Caco-2 (cell line): Measurements from ENCODE around the gene ATF7IP. TPM values are rescaled to one million over a fixed set of nuclear protein-coding genes. Genes with fewer than 3 reads are reported as not detected.

Experiments used
- BruUV-seq: library from RNA; stranded (reverse); fragments of 400-500 nt; replicated peaks from 2 replicates; lab custom pipeline; 2021; lab: Mats Ljungman, UMichigan
- CTCF ChIA-PET: fragments of 300-600 bp; sonication (Branson Sonifier 250); formaldehyde crosslinking; loops from one replicate; lab custom pipeline; 2022; ENCODE audit warnings: antibody characterized with exemption; lab: Charles Lee
- POLR2A ChIA-PET: fragments of 300-600 bp; sonication (Branson Sonifier 250); formaldehyde crosslinking; loops from one replicate; lab custom pipeline; 2022; ENCODE audit warnings: antibody characterized with exemption; lab: Charles Lee
- DNase-seq, 2 experiments: peaks; one replicate each; pipeline versions ENCODE4 v3.0.0 to v3.0.0-alpha.2; 2020 to 2022
- H3K27me3 ChIP-seq: replicated peaks from 2 replicates; pipeline ENCODE4 v1.6.0; 2011; ENCODE audit warnings: low read length; ENCODE audit not compliant: control insufficient read depth, insufficient read depth
- H3K36me3 ChIP-seq: 2 replicates; pipeline ENCODE4 v1.5.1; 2011; ENCODE audit warnings: low read length; ENCODE audit not compliant: control insufficient read depth, insufficient read depth
- H3K4me1 ChIP-seq: fragments of 250-450 bp; sonication (Bioruptor Pico); 2 replicates; pipeline ENCODE4 v1.5.1; 2020; ENCODE audit warnings: mild to moderate bottlenecking
- H3K4me3 ChIP-seq: 2 replicates; pipeline ENCODE4 v1.5.1; 2011; ENCODE audit warnings: low read depth, mild to moderate bottlenecking, control low read depth, low read length
- H3K9me3 ChIP-seq: fragments of 250-450 bp; sonication (Bioruptor Pico); 2 replicates; pipeline ENCODE4 v1.5.1; 2020; ENCODE audit warnings: mild to moderate bottlenecking, moderate library complexity
- H3K27ac Mint-ChIP-seq: one replicate; pipeline ENCODE4 v1.8.0; 2022; ENCODE audit warnings: mixed read lengths; ENCODE audit not compliant: unreplicated experiment
- H3K27me3 Mint-ChIP-seq: one replicate; pipeline ENCODE4 v1.8.0; 2022; ENCODE audit warnings: mixed read lengths; ENCODE audit not compliant: insufficient read depth, unreplicated experiment
- H3K36me3 Mint-ChIP-seq: one replicate; pipeline ENCODE4 v1.8.0; 2022; ENCODE audit warnings: mild to moderate bottlenecking, mixed read lengths; ENCODE audit not compliant: insufficient read depth, unreplicated experiment
- H3K4me1 Mint-ChIP-seq: one replicate; pipeline ENCODE4 v1.8.0; 2022; ENCODE audit warnings: low read depth, mixed read lengths; ENCODE audit not compliant: unreplicated experiment
- H3K4me3 Mint-ChIP-seq: one replicate; pipeline ENCODE4 v1.8.0; 2022; ENCODE audit warnings: mild to moderate bottlenecking, moderate library complexity, mixed read lengths; ENCODE audit not compliant: unreplicated experiment
- H3K9me3 Mint-ChIP-seq: one replicate; pipeline ENCODE4 v1.8.0; 2022; ENCODE audit warnings: mixed read lengths; ENCODE audit not compliant: unreplicated experiment
- intact Hi-C: fragments of 100-400 bp; cut with micrococcal nuclease; formaldehyde crosslinking; loops from one replicate; pipeline ENCODE4 v1.10.0; 2022; ENCODE audit not compliant: unreplicated experiment
- total RNA-seq: library from RNA; stranded (reverse); gene quantifications from 2 replicates; pipeline ENCODE4 v1.2.3, GENCODE V29; 2022
- TF ChIP-seq, protein P1 (sequence below), 2 experiments: fragments of 200-600 bp in 1 of 2; IDR thresholded peaks; 1 replicate in 1 of 2; 2 replicates in 1 of 2; pipeline versions ENCODE4 v1.5.1 to v1.8.0; 2011 to 2022; ENCODE audit warnings: antibody characterized with exemption in 1 of 2, control low read depth in 1 of 2, inconsistent platforms in 1 of 2, low read depth in 1 of 2, low read length in 1 of 2, mild to moderate bottlenecking in 1 of 2, moderate library complexity in 1 of 2; ENCODE audit not compliant: insufficient read depth in 1 of 2, severe bottlenecking in 1 of 2, unreplicated experiment in 1 of 2

ATF7IP gene
- total RNA-seq, 1 experiment from 2014 or later: 107 TPM

DNA sequence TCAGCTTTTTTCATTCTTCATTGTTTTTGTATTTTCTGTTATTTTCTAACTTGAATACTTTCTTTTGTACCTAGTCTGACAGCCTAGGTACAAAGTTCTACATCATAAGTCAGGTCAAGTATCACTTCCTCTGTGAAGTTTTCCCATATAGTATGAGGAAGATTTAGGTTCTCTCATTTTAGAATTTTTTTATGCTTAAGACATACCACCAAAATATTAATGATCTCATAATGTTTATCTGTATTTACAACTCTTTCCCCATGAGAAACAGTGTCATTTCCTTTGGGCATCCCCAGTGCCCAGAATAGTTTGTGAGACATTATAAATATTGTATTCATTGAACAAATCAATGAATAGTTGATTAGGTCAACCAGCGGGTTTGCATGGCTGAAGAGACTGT is 3.1 kb upstream of the ATF7IP start:
- BruUV-seq: no TSS peak
- H3K9me3 ChIP-seq: peaks cover 6% of the 10 kb centered on the region; the same call in 1 of the 2 replicates
- CTCF ChIA-PET: no interaction called here
- H3K4me1 ChIP-seq: peaks cover 8% of the 10 kb centered on the region
- POLR2A ChIA-PET: no interaction called here
- no peak for DNase-seq
- Mint-ChIP-seq H3K4me3 (no peak overlapping the region), H3K36me3 (peaks cover 23% of the 10 kb centered on the region), H3K27ac (no peak overlapping the region), H3K4me1 (peaks cover 19% of the 10 kb centered on the region), H3K9me3 (peaks cover 15% of the 10 kb centered on the region), H3K27me3 (no peaks in the 10 kb centered on the region)
- no peaks in the 10 kb centered on the region for H3K27me3 ChIP-seq
- intact Hi-C loops: no loop called here
- H3K36me3 ChIP-seq: no peaks in the 10 kb centered on the region
- TF ChIP-seq, protein P1, sequence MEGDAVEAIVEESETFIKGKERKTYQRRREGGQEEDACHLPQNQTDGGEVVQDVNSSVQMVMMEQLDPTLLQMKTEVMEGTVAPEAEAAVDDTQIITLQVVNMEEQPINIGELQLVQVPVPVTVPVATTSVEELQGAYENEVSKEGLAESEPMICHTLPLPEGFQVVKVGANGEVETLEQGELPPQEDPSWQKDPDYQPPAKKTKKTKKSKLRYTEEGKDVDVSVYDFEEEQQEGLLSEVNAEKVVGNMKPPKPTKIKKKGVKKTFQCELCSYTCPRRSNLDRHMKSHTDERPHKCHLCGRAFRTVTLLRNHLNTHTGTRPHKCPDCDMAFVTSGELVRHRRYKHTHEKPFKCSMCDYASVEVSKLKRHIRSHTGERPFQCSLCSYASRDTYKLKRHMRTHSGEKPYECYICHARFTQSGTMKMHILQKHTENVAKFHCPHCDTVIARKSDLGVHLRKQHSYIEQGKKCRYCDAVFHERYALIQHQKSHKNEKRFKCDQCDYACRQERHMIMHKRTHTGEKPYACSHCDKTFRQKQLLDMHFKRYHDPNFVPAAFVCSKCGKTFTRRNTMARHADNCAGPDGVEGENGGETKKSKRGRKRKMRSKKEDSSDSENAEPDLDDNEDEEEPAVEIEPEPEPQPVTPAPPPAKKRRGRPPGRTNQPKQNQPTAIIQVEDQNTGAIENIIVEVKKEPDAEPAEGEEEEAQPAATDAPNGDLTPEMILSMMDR (IDR thresholded peaks at IDR 0.05; ENCODE audit: insufficient read depth in 1 of 2, low read depth in 1 of 2, low read length in 1 of 2, severe bottlenecking in 1 of 2, unreplicated experiment in 1 of 2): no peak
- H3K4me3 ChIP-seq: no peak overlapping the region

DNA sequence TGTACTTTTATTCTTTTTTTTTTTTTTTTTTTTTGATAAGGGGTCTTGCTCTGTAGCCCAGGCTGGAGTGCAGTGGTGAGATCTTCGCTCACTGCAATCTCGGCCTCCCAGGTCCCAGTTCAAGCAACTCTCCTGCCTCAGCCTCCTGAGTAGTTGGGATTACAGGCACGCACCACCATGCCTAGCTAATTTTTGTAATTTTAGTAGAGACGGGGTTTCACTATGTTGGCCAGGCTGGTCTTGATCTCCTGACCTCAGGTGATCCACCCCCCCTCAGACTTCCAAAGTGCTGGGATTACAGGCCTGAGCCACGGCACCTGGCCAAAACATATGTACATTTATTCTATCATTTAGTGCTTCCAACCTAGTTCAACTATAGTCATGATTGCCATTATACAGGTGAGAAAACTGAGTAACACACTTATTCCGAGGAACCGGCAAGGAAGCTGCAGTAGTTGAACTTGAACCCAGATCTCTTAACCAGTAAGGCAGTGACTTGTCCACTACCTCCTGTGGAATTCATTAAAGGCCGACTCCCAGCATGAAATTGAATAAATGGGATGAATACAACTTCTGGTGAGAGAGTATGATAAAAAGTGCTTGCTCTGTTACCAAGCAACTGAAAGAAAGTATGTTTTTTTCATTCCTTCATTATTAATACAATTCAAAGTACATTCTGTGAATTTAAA is 755 bp upstream of the ATF7IP start:
- Histone ChIP-seq H3K27me3 (no peaks in the 10 kb centered on the region), H3K9me3 (peaks cover 10% of the 10 kb centered on the region; the same call in 1 of the 2 replicates), H3K36me3 (no peaks in the 10 kb centered on the region), H3K4me3 (peak overlapping the region; percentile 76), H3K4me1 (peaks cover 11% of the 10 kb centered on the region)
- BruUV-seq: TSS peak; percentile 53
- H3K36me3 Mint-ChIP-seq: peaks cover 25% of the 10 kb centered on the region
- H3K27me3 Mint-ChIP-seq: no peaks in the 10 kb centered on the region
- H3K4me1 Mint-ChIP-seq: peaks cover 22% of the 10 kb centered on the region
- ChIA-PET POLR2A (interaction anchor here (0.5 to 1.9 kb wide), 14 partner anchors 10 to 179 kb away, joined by 3 to 50 read pairs (median 4); no protein-coding TSS in a partner anchor), CTCF (interaction anchor here (0.9 to 1.9 kb wide), 12 partner anchors 19 to 198 kb away, joined by 3 to 18 read pairs (median 4); no protein-coding TSS in a partner anchor)
- peak overlapping the region; percentile 69 for H3K27ac Mint-ChIP-seq
- TF ChIP-seq, protein P1 (IDR thresholded peaks at IDR 0.05; ENCODE audit: insufficient read depth in 1 of 2, low read depth in 1 of 2, low read length in 1 of 2, severe bottlenecking in 1 of 2, unreplicated experiment in 1 of 2): no peak
- H3K9me3 Mint-ChIP-seq: peaks cover 15% of the 10 kb centered on the region
- H3K4me3 Mint-ChIP-seq: peak overlapping the region; percentile 73
- intact Hi-C loops: loop anchor here (1.0 to 5.0 kb wide), 7 partner anchors 21 to 178 kb away; no protein-coding TSS in a partner anchor
- no peak for DNase-seq

DNA sequence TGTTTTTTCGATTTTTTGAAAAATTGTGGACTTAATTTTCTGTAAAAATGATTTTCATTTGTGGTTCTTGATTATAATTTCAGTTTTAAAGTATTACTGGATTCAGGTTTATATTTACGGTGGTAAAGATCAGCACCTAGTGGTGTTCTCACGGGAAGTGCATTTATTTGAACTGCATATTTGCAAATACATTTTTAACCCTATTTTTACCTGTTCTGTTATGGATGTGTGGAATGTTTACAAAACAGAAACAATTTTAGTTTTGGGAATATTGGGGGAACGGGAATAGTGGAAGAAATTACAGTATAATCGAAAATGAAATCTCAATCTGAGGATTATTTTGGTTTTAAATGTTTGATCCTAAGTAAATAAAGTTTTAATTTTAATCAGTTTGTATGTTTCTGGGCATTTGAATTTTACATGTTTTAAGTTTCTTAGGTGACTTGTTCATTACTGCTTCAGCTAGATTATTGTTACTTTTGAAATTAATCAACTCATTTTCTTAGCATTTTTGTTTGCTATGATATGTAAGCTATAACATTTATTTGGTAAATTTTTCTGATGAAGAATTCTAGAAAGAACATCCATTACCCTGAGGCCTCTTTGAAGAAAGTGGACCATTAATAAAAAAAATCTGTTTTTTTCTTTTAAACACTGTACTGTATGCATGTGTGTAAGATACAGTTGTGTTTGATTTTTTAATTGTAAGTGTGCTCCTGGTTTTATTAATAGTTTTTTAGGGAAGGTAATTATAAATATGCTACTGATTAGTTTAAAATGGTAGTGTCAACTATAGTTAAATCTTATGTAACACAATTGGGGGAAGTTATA is 942 bp downstream of the ATF7IP start:
- Histone ChIP-seq H3K4me3 (peak overlapping the region; percentile 76), H3K4me1 (peaks cover 11% of the 10 kb centered on the region), H3K27me3 (no peaks in the 10 kb centered on the region), H3K9me3 (peaks cover 10% of the 10 kb centered on the region; the same call in 1 of the 2 replicates), H3K36me3 (no peaks in the 10 kb centered on the region)
- TF ChIP-seq, protein P1 (IDR thresholded peaks at IDR 0.05; ENCODE audit: insufficient read depth in 1 of 2, low read depth in 1 of 2, low read length in 1 of 2, severe bottlenecking in 1 of 2, unreplicated experiment in 1 of 2): peak in 1 of 2 experiments; percentile 10
- ChIA-PET POLR2A (interaction anchor here (0.5 to 1.9 kb wide), 14 partner anchors 11 to 405 kb away, joined by 3 to 50 read pairs (median 4); a partner anchor contains a TSS), CTCF (interaction anchor here (1.2 to 1.9 kb wide), 9 partner anchors 19 to 199 kb away, joined by 3 to 18 read pairs (median 7); no protein-coding TSS in a partner anchor)
- intact Hi-C loops: loop anchor here (2.0 to 5.0 kb wide), 4 partner anchors 50 to 146 kb away; no protein-coding TSS in a partner anchor
- H3K27ac Mint-ChIP-seq: peak overlapping the region; percentile 69
- no peak for DNase-seq
- peaks cover 15% of the 10 kb centered on the region for H3K9me3 Mint-ChIP-seq
- peaks cover 25% of the 10 kb centered on the region for H3K36me3 Mint-ChIP-seq
- no peaks in the 10 kb centered on the region for H3K27me3 Mint-ChIP-seq
- H3K4me3 Mint-ChIP-seq: peak overlapping the region; percentile 73
- TSS peak; percentile 86 for BruUV-seq
- peaks cover 22% of the 10 kb centered on the region for H3K4me1 Mint-ChIP-seq
